ENCODE data around the gene EPHA5. TPM values are rescaled to one million over a fixed set of nuclear protein-coding genes. Genes with fewer than 3 reads are reported as not detected.

Gene EPHA5
- total RNA-seq, 1 experiment from 2014 or later = 1.9 TPM

GRCh38 chr4:65386927-65387326 is 283.4 kb downstream of the EPHA5 start:
- Histone ChIP-seq H3K9me3 (ENCODE audit: control insufficient read depth, insufficient read depth, low read depth, low read length) (no peaks in the 10 kb centered on the region), H3K4me3 (ENCODE audit: low read depth in 2 of 2, low read length in 2 of 2) (no peak overlapping the region), H3K36me3 (ENCODE audit: control insufficient read depth, insufficient read depth, low read length) (no peaks in the 10 kb centered on the region), H3K4me1 (ENCODE audit: control insufficient read depth, insufficient read depth, low read length) (no peaks in the 10 kb centered on the region), H3K27ac (ENCODE audit: low read length) (no peak overlapping the region), H3K27me3 (ENCODE audit: control insufficient read depth, insufficient read depth, low read length) (no peaks in the 10 kb centered on the region)
- no peak for DNase-seq (ENCODE audit: low read depth, low spot score)
- no TSS peak for BruUV-seq (replicated peaks)
- POLR2A ChIA-PET = no interaction called here
- TF ChIP-seq TCF7L2 (IDR thresholded peaks at IDR 0.05; ENCODE audit: low read depth, low read length) (no peak), SIN3A (IDR thresholded peaks at IDR 0.05; ENCODE audit: borderline replicate concordance, insufficient read depth, low read depth, low read length) (no peak), CTCF (IDR thresholded peaks at IDR 0.05) (no peak), REST (IDR thresholded peaks at IDR 0.05; ENCODE audit: insufficient read depth in 1 of 2, low read depth in 2 of 2, low read length in 1 of 2) (no peak), POLR2AphosphoS5 (IDR thresholded peaks at IDR 0.05; ENCODE audit: low read depth, low read length) (no peak)
- CTCF ChIA-PET = no interaction called here
- in situ Hi-C loops (cut with HindIII; ENCODE audit: low pct_unique_long_range_greater_than_20kb, low sequenced_read_pairs) (no loop called here), intact Hi-C loops (cut with micrococcal nuclease; ENCODE audit: unreplicated experiment) (no loop called here)
- no peak for ATAC-seq

GRCh38 chr4:65383589-65384305 is 286.5 kb downstream of the EPHA5 start:
- no peak overlapping the region for H3K27ac ChIP-seq (ENCODE audit: low read length)
- no TSS peak for BruUV-seq (replicated peaks)
- ATAC-seq (no peak), DNase-seq (ENCODE audit: low read depth, low spot score) (peak; percentile 2)
- no peaks in the 10 kb centered on the region for H3K36me3 ChIP-seq (ENCODE audit: control insufficient read depth, insufficient read depth, low read length)
- no peaks in the 10 kb centered on the region for H3K9me3 ChIP-seq (ENCODE audit: control insufficient read depth, insufficient read depth, low read depth, low read length)
- no peak overlapping the region for H3K4me3 ChIP-seq (ENCODE audit: low read depth in 2 of 2, low read length in 2 of 2)
- no peak for TF ChIP-seq POLR2AphosphoS5 (IDR thresholded peaks at IDR 0.05; ENCODE audit: low read depth, low read length)
- TF ChIP-seq REST (IDR thresholded peaks at IDR 0.05; ENCODE audit: insufficient read depth in 1 of 2, low read depth in 2 of 2, low read length in 1 of 2) = no peak
- no peak for TF ChIP-seq SIN3A (IDR thresholded peaks at IDR 0.05; ENCODE audit: borderline replicate concordance, insufficient read depth, low read depth, low read length)
- TF ChIP-seq CTCF (IDR thresholded peaks at IDR 0.05) = no peak
- no peak for TF ChIP-seq TCF7L2 (IDR thresholded peaks at IDR 0.05; ENCODE audit: low read depth, low read length)
- POLR2A ChIA-PET = no interaction called here
- intact Hi-C loops (cut with micrococcal nuclease; ENCODE audit: unreplicated experiment) = no loop called here
- CTCF ChIA-PET = no interaction called here
- H3K27me3 ChIP-seq (ENCODE audit: control insufficient read depth, insufficient read depth, low read length) = no peaks in the 10 kb centered on the region
- in situ Hi-C loops (cut with HindIII; ENCODE audit: low pct_unique_long_range_greater_than_20kb, low sequenced_read_pairs) = no loop called here
- H3K4me1 ChIP-seq (ENCODE audit: control insufficient read depth, insufficient read depth, low read length) = no peaks in the 10 kb centered on the region
